NCI-H82 treated with DMSO at 0.1 percent for 48 hours (cell line): ENCODE data around the gene SLC18A2.
"Not testable (repeated sequence)": the region's sequence is repeated elsewhere in the genome, so short reads cannot be mapped to it uniquely, and the experiment has no call there.

ENCODE experiments used
- DNase-seq: peaks from one replicate; lab custom pipeline; 2025; ENCODE audit not compliant: unreplicated experiment; lab: John Stamatoyannopoulos, UW

SLC18A2 gene

GRCh38 chr10:117240621-117241529, at the start of gene SLC18A2:
SLC18A2 (plus strand) TSS chr10:117241114; CDS start chr10:117241694, 580 bp downstream.
- no peak for DNase-seq

- no peak for DNase-seq
Measured at GRCh38 chr10:117197189-117197588, 43.7 kb upstream of the SLC18A2 start, which contains the start of gene KCNK18. KCNK18 (plus strand) TSS chr10:117197489; CDS start chr10:117197489, 0 bp downstream.

- DNase-seq: no peak
Measured at GRCh38 chr10:117198088-117198487, 42.8 kb upstream of the SLC18A2 start.

GRCh38 chr10:117201826-117202225, 39.1 kb upstream of the SLC18A2 start:
- DNase-seq: no peak

- DNase-seq: no peak
Measured at GRCh38 chr10:117204316-117204715, 36.6 kb upstream of the SLC18A2 start.

DNA sequence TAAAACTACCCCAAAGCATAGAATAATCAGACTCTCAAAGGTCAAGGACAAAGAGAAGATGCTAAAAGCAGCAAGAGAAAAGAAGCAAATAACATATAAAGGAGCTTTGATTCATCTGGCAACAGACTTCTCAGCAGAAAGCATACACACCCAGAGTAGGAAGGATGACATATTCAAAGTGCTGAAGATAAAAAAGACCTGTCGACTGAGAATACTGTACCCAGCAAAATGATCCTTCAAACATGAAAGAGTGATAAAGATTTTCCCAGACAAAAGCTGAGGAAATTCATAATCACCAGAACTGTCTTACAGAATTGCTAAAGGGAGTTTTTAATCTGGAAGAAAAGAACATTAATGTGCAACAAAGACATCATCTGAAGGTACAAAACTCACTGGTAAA, 28.7 kb upstream of the SLC18A2 start:
- DNase-seq: no peak

- no peak for DNase-seq
Measured at GRCh38 chr10:117214401-117214800, 26.5 kb upstream of the SLC18A2 start.

DNA sequence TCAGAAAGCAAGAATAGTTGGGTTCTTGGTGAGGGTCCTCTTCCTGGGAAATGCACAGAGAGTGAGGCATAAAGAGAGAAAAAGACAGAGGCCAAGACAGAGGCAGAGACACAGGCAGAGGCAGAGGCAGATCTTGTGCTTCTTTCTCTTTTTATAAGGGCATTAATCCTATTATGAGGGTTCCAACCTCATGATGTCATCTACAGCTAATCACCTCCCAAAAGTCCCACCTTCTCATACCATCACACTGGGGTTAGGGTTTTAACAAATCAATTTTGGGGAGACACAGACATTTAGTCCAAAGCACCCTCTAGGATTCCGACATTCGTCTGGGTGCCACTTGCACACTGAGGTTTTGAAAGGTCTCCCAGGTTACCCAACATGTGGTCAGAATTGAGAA, 25.8 kb upstream of the SLC18A2 start:
- no peak for DNase-seq

DNA sequence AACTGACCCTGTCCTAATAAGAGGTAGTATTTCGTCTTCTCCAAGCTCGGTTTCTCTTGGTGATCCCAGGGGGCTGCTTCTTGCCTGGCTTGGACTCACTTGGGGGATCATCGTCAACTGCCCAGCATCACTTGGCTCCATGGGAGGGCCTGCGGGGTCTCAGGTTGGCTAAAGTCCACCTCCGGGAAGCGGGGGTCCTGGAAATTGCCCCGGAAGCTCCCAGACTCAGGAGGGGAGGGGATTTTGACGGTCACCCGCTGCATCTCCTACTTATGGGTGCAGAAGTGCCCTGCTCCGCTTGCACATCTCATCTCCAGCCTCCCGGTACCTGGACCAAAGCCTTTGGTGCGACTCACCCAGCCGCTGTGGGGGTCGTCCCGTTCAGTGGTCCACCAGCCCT, 24.9 kb upstream of the SLC18A2 start:
- DNase-seq: no peak

DNA sequence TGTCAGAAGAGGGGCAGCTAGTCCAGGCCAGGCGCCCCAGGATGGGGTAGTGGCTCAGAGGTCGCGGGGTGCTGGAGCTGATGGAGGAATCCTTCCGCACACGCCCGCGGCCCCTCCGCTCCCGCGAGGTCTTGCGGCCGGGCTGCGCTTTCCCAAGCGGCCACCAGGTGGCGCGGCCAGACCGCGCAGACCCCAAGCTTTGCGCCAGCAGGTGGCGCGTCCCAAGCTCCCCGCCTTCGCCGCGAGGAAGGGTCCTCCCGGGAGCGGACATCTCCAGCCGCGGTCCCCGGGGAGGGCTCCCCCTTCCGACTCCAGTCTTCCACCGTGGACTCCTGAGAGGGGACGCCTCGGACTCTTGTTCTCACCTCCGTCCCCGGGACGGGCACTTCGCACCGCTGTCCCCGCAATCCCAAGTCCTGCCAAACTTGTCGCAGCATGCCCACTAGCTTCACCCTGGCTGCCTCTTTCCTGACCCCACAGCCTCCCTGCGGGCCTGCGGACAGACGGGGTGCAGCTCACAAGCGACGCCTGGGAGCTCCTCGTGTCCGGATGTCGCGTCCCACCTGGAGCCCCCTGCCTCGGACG, 24.2 kb upstream of the SLC18A2 start:
- DNase-seq: no peak

- no peak for DNase-seq
Measured at GRCh38 chr10:117217196-117217761, 23.6 kb upstream of the SLC18A2 start.

- DNase-seq: no peak
Measured at GRCh38 chr10:117218654-117219053, 22.3 kb upstream of the SLC18A2 start.

DNA sequence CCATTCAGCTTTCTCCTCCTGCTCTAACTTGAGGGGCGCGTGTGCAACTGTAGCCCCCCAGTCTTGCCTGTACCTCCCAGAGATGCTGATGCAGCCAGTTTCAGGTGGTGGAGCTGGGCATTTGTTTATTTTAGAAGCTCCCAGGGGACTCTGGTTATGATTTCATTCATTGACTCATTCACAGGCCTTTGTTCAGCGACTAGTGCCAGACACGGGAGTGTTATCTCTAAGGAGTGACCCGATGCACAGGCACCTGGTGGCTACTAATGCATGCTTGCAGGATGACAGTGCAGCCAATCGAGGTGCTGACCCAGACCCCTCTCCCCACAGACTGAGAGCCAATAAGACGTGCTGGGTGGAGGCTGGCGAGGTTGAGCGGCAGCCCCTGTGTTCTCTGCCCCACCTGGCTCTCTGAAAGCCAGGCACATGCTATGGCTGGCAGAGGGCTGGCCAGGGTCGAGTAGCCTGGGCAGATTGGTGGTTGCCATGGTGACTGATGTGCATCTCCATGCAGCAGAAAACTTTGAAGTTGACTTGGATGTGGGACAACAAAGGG, 19.7 kb upstream of the SLC18A2 start:
- DNase-seq: no peak

DNA sequence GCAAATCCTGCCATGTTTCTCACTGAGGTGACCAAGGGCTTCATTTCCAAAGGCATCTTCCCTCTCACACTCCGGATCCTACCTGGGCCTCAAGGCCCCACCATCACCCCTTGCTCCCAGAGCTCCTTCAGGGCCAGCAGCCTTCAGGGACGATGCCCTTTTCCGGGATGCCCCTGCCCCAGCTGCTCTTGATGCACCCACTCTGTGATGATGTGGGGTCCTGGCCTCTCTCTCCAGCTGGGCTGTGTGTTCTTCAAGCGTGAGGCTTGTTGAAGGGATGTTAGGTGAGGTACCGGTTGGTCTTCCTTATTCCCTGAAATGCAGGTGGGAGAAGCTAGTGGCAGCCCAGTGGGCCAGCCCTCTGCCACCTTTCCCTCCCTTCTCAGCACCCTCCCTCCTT, 18.4 kb upstream of the SLC18A2 start:
- no peak for DNase-seq

- DNase-seq: no peak
Measured at GRCh38 chr10:117222976-117223692, 17.8 kb upstream of the SLC18A2 start.

- DNase-seq: no peak
Measured at GRCh38 chr10:117223693-117224430, 17.1 kb upstream of the SLC18A2 start.

DNA sequence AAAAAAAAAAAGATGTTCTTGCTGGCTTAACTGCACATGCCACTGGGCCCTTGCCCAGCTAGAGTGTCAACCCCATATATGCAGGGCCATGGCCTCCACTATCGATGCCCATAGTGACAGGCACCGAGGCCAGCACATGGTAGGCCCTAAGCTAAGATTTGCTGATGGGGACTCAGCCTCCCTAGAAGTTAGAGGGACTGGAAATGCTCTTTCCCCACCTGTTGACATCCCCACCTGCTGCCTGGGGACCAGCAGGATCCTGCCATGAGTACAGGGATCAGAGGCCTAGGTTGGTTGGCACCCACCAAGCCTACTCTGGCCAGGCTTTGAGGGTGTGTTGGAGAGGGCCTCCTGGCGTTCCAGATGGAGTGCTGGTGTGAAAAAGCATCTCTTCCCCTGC, 16.0 kb upstream of the SLC18A2 start:
- no peak for DNase-seq

GRCh38 chr10:117226813-117227451, 14.0 kb upstream of the SLC18A2 start:
- DNase-seq: no peak

GRCh38 chr10:117228210-117228609, 12.7 kb upstream of the SLC18A2 start:
- no peak for DNase-seq

DNA sequence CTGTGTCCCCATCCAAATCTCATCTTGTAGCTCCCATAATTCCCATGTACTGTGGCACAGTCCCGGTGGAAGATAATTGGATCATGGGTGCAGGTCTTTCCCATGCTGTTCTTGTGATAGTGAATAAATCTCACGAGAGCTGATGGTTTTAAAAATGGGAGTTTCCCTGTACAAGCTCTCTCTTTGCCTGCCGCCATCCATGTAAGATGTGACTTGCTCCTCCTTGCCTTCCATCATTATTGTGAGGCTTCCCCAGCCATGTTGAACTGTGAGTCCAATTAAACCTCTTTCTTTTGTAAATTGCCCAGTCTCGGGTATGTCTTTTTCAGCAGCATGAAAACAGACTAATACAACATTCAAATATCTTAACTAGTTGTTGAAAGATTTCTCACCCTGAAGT, 10.8 kb upstream of the SLC18A2 start:
- DNase-seq: not testable (repeated sequence)
